ENCODE results near the gene PDE9A.

PDE9A gene

DNA sequence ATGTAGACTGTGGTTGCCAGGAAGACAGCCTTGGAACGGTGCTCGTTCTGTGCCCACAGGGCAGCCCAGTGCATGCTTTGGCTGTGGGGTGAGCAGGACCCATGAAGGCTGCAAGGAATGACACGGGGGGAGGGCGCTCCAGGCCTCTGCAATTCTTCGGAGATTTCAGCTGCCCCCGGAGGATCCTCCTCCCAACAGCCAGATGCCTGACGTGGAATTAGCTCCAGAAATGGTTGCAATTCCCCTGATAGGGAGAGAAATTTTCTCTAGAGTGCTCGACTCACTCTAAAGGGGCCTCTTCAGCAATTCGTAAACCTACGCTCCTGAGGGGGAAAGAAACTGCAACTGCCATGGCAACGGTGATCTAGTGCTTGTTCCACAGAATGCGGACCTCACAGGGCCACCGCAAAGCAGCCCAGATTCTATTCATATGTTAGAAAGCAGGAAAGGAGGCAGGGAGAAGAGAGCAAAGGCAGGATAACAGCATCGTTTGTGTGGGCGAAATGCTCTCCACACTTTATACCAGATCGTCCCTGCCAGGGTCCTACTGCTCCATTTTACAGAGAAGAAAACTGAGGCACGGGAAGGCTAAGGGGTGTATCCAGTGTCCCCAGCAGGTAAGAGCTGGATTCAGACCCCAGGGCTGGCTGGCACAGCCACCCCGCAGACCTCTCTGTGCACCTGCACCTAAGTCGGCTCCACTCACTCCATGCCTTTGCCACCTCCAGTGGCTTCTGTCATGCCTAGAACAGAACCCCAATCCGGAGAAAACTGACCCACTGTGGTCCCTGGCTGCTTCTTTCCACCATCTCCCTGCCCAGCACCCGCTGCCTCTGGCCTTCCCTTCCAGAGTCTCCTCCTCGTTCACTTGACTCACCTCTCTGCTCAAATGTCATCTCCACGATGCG is 11.9 kb upstream of the PDE9A start:
- DNase-seq (ENCODE audit: low read depth in 2 of 2, low spot score in 1 of 2) = no peak

DNA sequence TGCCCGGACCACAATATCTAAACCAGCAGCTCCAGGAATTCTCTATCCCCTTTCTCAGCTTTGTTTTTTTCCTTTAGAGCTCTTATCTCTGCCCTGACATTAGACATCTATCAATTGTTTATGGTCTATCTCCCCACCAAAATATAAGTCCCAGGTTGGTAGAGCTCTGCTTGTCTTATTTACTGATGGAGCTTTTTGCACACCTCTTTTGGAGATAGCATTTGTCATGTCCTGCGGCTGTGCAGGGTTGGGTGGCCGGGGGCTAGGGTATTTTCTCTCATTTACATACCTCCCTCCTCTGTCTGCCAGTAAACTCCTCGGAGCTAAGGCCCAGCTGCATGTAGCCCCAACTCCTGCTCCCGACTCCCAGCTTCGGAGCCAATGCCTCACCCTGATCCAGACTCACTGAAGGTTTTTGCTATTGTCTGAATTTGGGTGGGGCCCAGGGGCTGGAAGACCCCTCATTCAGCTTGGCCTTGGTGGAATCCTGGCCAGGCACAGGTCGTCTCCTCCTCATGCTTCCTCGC is 11.1 kb upstream of the PDE9A start:
- no peak for DNase-seq (ENCODE audit: low read depth in 2 of 2, low spot score in 1 of 2)

DNA sequence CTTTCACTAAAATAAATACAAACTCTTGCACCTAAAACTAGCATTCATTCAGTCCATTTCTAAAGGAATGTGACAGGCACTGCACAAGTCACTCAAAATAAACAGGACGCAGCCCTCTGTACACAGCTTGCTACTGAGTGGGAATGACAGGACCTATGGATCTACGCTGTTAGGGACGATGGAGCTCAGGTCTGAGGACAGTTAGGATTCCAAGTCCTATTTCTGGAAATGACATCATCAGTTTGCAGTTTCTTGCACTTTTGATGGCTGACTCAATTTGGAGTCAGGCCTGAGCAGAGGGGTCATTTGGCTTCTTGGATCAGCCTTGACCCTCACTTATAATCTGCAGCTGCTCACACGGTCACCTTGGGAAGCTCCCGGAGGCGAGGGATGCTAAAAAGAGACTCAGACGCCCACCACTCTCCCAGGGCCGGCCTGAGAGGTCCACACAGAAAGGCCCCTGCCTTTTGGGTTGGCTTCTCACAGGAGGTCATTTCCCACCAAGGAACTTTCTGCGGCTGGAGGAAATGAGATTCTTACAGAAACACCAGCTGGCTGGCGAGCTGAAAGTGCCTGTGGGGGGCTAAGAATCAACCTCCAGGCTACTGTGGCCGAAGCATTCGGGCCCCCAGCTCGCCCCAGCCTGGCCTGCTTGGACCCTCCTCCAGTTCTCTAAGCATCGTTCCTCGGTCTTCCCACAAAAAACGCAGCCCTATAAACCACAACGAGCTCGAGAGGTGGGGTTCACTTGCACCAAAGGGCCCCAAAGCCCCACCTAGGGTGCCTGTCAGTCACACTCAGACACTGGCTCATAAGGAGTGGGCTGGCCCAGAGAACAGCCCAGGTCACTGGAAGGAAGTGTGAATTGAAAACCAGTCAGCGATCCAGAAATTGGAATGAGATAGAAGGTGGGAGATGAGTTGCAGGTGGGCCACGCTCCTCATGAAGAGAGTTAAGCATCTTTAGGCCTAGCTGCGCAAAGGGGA is 8.9 kb upstream of the PDE9A start:
- DNase-seq (ENCODE audit: low read depth in 2 of 2, low spot score in 1 of 2) = no peak

GRCh38 chr21:42645211-42646075 is 8.0 kb upstream of the PDE9A start:
- DNase-seq (ENCODE audit: low read depth in 2 of 2, low spot score in 1 of 2) = no peak

- no peak for DNase-seq (ENCODE audit: low read depth in 2 of 2, low spot score in 1 of 2)
Measured at GRCh38 chr21:42646076-42646825, 7.2 kb upstream of the PDE9A start.

DNA sequence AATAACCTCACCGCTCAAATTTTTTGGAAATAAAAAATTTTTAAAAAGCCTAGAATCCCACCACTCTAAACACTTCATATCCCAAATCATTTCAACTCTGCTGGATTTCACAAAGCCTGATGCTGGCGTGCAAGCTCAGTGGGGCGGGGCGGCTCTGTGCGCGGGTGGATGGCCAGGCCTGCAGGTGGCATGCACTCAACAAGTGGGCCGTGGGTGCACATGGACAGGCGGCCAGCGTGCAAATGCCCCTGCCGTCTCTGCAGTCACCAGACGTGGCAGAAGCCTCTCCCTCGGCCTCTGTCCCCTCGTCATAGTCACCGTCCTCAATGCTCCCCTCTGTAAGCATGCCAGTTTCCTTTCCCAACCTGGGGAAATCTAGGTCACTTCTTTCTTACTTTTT is 6.6 kb upstream of the PDE9A start:
- no peak for DNase-seq (ENCODE audit: low read depth in 2 of 2, low spot score in 1 of 2)

DNA sequence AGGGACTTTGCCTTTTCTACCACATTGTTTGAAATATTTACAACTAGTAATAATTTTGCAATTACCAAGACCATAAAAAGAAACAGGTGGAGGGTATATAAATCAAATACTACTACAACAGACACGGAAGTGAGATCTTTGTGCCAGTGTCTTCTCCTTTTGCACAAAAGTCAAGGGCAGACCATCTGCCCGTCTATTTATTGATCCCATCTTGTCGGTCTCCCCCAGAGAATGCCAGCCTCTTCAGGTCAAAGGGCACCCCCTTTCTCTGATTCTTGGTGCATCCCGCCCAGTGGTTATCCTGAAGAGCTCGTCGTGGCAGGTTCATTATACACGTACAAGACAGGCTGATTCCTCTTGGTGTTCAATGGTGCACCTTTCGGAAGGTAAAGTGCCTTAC is 4.8 kb upstream of the PDE9A start:
- DNase-seq (ENCODE audit: low read depth in 2 of 2, low spot score in 1 of 2) = no peak

DNA sequence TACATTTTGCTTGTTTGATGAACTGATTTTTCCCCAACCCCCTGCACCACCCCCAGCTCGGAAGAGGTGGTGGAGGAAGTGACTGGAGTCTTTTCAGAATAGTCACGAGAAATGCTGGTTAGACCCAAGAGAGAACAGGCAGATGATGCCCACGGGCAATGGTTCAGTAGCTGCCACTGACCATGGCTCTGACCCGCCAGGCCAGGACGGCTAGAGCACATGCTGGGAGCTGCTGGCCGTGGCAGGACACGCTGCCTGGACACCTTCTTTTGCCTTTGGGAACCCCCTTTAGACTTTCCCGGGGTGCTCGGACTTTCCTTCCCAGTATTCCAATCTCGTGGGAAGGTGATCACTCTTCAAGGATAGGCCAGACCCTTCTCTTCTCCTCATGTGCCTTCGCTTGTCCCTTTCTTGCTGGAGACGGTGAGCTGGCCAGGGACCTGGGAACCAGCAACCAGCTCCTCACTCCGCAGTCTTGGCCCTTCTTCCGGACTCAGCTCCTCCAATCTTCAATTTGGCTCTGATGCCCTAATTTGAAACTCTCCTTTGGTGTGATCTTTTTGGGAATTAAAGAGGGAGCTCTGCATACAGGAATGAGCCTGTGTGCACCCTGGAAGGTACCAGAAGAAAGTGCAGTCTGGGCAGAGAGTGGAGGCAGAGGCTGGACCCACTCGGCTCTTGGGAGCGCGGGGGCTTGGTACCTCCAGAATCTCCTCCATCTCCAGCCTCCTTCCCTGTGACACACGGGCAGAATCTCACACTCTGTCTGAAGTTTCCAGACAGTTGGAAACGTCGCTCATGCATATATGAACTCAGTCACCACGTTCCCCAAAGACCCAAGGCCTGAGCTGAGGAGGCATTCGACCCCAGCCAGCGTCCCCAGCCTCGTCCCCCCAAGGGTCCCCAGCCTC is 4.0 kb upstream of the PDE9A start:
- no peak for DNase-seq (ENCODE audit: low read depth in 2 of 2, low spot score in 1 of 2)

DNA sequence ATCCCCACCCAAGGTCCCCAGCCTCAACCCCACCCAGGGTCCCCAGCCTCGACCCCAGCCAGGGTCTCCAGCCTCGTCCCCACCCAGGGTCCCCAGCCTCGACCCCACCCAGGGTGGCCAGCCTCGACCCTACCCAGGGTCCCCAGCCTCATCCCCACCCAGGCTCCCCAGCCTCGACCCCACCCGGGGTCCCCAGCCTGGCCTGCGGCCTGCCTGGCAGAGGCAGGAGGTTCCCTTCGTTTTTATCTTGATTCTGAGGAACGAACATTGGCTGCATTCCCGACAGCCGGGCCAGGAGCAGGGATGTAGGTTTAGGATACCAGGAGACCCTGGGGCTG is 3.4 kb upstream of the PDE9A start:
- DNase-seq (ENCODE audit: low read depth in 2 of 2, low spot score in 1 of 2) = no peak

DNA sequence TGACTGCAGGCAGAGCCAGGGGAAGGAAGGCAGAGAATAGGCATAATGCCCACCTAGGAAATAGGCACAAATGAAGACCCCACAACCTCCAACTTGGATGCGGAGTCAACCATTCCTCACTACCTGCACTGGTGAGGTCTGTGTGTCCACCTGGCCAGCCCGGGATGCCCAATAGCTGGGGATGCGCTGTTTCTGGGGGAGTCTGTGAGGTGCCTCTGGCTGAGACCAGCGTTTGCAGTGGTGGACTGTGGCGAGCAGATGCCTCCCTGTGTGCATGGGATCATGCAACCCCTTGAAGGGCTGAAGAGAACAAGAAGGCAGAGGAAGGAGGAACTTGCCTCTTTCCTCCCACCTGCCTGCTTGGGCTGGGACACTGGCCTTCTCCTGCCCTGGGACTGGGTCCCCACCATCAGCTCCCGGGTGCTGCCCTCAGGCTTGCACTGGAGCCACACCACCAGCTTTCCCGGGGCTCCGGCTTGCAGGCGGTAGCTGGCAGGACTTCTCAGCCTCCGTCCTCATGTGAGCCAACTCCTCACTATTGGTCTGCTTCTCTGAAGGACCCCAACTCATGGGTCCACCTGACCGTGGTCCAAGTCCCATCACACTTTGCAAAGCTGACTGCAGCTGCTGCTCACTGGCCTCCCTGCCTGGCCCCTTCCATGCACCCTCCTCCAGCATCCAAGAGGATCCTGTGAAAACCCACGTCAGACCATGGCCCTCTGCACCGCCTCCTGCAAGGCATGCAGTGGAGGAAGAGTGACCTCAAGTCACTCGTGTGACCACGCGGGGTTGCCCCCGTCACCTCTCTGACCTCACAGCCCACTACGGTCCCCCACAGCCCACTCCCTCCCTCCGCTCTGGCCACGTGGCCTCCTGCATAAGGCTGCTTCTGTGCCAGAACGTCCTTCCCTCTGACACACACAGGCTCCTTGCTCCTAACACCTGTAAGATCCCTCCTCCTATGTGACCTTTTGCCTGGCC is 2.7 kb upstream of the PDE9A start:
- no peak for DNase-seq (ENCODE audit: low read depth in 2 of 2, low spot score in 1 of 2)

GRCh38 chr21:42651515-42652401 is 1.7 kb upstream of the PDE9A start:
- no peak for DNase-seq (ENCODE audit: low read depth in 2 of 2, low spot score in 1 of 2)

DNA sequence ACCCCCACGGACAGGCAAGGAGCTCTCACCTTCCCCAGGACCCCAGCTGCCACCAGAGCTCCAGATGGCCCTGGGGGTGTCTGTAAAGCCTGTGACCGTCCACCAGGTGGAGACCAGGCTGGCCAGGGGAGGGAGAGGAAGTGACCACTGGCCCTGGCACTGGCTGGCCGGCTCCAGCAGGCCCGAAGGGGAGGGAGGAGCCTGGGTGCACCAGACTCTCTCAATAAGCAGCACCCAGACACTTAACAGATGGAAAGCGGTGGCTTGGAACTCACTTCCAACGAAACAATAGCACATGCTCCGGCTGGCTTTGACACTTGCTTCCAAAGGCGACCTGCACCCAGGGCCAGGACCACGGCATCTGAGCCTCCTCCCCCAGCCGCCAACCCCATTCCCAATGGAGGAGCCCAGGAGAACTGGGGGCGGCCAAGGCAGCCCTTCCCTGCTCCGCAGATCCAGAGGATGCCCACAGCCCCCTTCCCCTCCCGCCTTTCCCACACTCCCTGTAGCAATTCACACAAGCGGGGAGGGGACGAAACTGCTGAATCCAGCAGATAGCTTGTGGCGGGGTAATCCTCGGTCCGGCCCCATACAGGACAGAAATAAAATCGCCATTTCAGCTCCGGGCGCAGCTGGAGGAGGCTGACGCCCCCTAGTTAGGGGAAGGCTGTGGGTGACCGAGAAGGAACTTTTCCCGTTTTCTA is 742 bp upstream of the PDE9A start:
- DNase-seq (ENCODE audit: low read depth in 2 of 2, low spot score in 1 of 2) = no peak

GRCh38 chr21:42654179-42654912 is 925 bp downstream of the PDE9A start:
- no peak for DNase-seq (ENCODE audit: low read depth in 2 of 2, low spot score in 1 of 2)

- DNase-seq (ENCODE audit: low read depth in 2 of 2, low spot score in 1 of 2) = no peak
Measured at GRCh38 chr21:42654913-42655795, 1.7 kb downstream of the PDE9A start.

Data from stimulated activated CD8-positive, alpha-beta memory T cell treated with anti-CD3 and anti-CD28 coated beads, Interleukin-4, amount 100 ng/mL, for 1 hour (primary cell).